ENCODE results near the gene ATP6V1A. TPM values are rescaled to one million over a fixed set of nuclear protein-coding genes. Genes with fewer than 3 reads are reported as not detected.

ATP6V1A gene
- total RNA-seq, 1 donor from 2014 or later, result 70.1 TPM

- Mint-ChIP-seq H3K4me3 (ENCODE audit: low read depth) (no peak overlapping the region), H3K4me1 (ENCODE audit: low read depth) (peaks cover 16% of the 10 kb centered on the region), H3K36me3 (ENCODE audit: insufficient read depth) (peaks cover 2% of the 10 kb centered on the region), H3K9me3 (ENCODE audit: low read depth) (no peaks in the 10 kb centered on the region), H3K27me3 (no peaks in the 10 kb centered on the region), H3K27ac (no peak overlapping the region)
- TF ChIP-seq CTCF (IDR thresholded peaks at IDR 0.05; ENCODE audit: unreplicated experiment), result no peak
- DNase-seq (ENCODE audit: low spot score, unreplicated experiment), result no peak
Measured at GRCh38 chr3:113773381-113773780, 26.5 kb downstream of the ATP6V1A start.

GRCh38 chr3:113775516-113775915, 28.7 kb downstream of the ATP6V1A start:
- Mint-ChIP-seq H3K4me3 (ENCODE audit: low read depth) (no peak overlapping the region), H3K27me3 (no peaks in the 10 kb centered on the region), H3K27ac (no peak overlapping the region), H3K9me3 (ENCODE audit: low read depth) (no peaks in the 10 kb centered on the region), H3K4me1 (ENCODE audit: low read depth) (peaks cover 13% of the 10 kb centered on the region), H3K36me3 (ENCODE audit: insufficient read depth) (peaks cover 2% of the 10 kb centered on the region)
- no peak for TF ChIP-seq CTCF (IDR thresholded peaks at IDR 0.05; ENCODE audit: unreplicated experiment)
- DNase-seq (ENCODE audit: low spot score, unreplicated experiment), result no peak

GRCh38 chr3:113776564-113776963, 29.7 kb downstream of the ATP6V1A start:
- H3K27ac Mint-ChIP-seq, result no peak overlapping the region
- no peak for TF ChIP-seq CTCF (IDR thresholded peaks at IDR 0.05; ENCODE audit: unreplicated experiment)
- H3K4me1 Mint-ChIP-seq (ENCODE audit: low read depth), result peaks cover 13% of the 10 kb centered on the region
- H3K9me3 Mint-ChIP-seq (ENCODE audit: low read depth), result no peaks in the 10 kb centered on the region
- H3K4me3 Mint-ChIP-seq (ENCODE audit: low read depth), result no peak overlapping the region
- H3K36me3 Mint-ChIP-seq (ENCODE audit: insufficient read depth), result peaks cover 2% of the 10 kb centered on the region
- no peak for DNase-seq (ENCODE audit: low spot score, unreplicated experiment)
- H3K27me3 Mint-ChIP-seq, result no peaks in the 10 kb centered on the region

GRCh38 chr3:113783463-113783862, 36.6 kb downstream of the ATP6V1A start:
- no peaks in the 10 kb centered on the region for H3K4me1 Mint-ChIP-seq (ENCODE audit: low read depth)
- H3K27me3 Mint-ChIP-seq, result no peaks in the 10 kb centered on the region
- H3K9me3 Mint-ChIP-seq (ENCODE audit: low read depth), result no peaks in the 10 kb centered on the region
- no peak overlapping the region for H3K4me3 Mint-ChIP-seq (ENCODE audit: low read depth)
- no peak for TF ChIP-seq CTCF (IDR thresholded peaks at IDR 0.05; ENCODE audit: unreplicated experiment)
- DNase-seq (ENCODE audit: low spot score, unreplicated experiment), result no peak
- H3K36me3 Mint-ChIP-seq (ENCODE audit: insufficient read depth), result peaks cover 7% of the 10 kb centered on the region
- no peak overlapping the region for H3K27ac Mint-ChIP-seq

GRCh38 chr3:113783980-113784379, 37.1 kb downstream of the ATP6V1A start:
- Mint-ChIP-seq H3K9me3 (ENCODE audit: low read depth) (no peaks in the 10 kb centered on the region), H3K36me3 (ENCODE audit: insufficient read depth) (peaks cover 8% of the 10 kb centered on the region), H3K4me3 (ENCODE audit: low read depth) (no peak overlapping the region), H3K27me3 (no peaks in the 10 kb centered on the region), H3K27ac (peak overlapping the region; percentile 79), H3K4me1 (ENCODE audit: low read depth) (no peaks in the 10 kb centered on the region)
- no peak for DNase-seq (ENCODE audit: low spot score, unreplicated experiment)
- TF ChIP-seq CTCF (IDR thresholded peaks at IDR 0.05; ENCODE audit: unreplicated experiment), result no peak

Data from progenitor cell of endocrine pancreas (in vitro differentiated cells).